Fibroblast of lung (primary cell): ENCODE results near the gene IRAK3. TPM values are rescaled to one million over a fixed set of nuclear protein-coding genes. Genes with fewer than 3 reads are reported as not detected.
"Not testable (repeated sequence)": the region's sequence is repeated elsewhere in the genome, so short reads cannot be mapped to it uniquely, and the experiment has no call there.

Source experiments
- DNase-seq, 2 donors: peaks; one replicate each; pipeline versions ENCODE4 v3.0.0 to v3.0.0-alpha.2; 2010; ENCODE audit warnings: low read depth in 2 of 2
- H2AFZ ChIP-seq: 2 replicates; pipeline ENCODE4 v1.5.1; 2012; ENCODE audit warnings: low read length, control low read depth, inconsistent platforms
- H3K27ac ChIP-seq: 2 replicates; pipeline ENCODE4 v1.5.1; 2011; ENCODE audit warnings: low read length, control low read depth; ENCODE audit not compliant: insufficient read depth
- H3K27me3 ChIP-seq: 2 replicates; pipeline ENCODE4 v1.5.1; 2011; ENCODE audit warnings: mild to moderate bottlenecking, low read length; ENCODE audit not compliant: control insufficient read depth, insufficient read depth
- H3K36me3 ChIP-seq: 2 replicates; pipeline ENCODE4 v1.5.1; 2011; ENCODE audit warnings: low read length; ENCODE audit not compliant: control insufficient read depth, insufficient read depth
- H3K4me1 ChIP-seq: 2 replicates; pipeline ENCODE4 v1.5.1; 2011; ENCODE audit warnings: low read length; ENCODE audit not compliant: control insufficient read depth, insufficient read depth; ENCODE audit errors: extremely low read depth
- H3K4me2 ChIP-seq: 2 replicates; pipeline ENCODE4 v1.5.1; 2011; ENCODE audit warnings: low read length, control low read depth; ENCODE audit not compliant: insufficient read depth; ENCODE audit errors: extremely low read depth
- H3K4me3 ChIP-seq, 4 experiments: fragments of 200-600 bp in 1 of 4; sonication (generic) in 1 of 4; replicated peaks in 1 of 4; 2 replicates each; pipeline ENCODE4 v1.5.1; 2011 to 2016; ENCODE audit warnings: low read length in 4 of 4, low read depth in 3 of 4, mild to moderate bottlenecking in 3 of 4, control low read depth in 2 of 4, inconsistent platforms in 1 of 4, mixed read lengths in 1 of 4; ENCODE audit not compliant: insufficient read depth in 1 of 4; ENCODE audit errors: control extremely low read depth in 1 of 4
- H3K79me2 ChIP-seq: 2 replicates; pipeline ENCODE4 v1.5.1; 2012; ENCODE audit warnings: mild to moderate bottlenecking, low read length, inconsistent platforms; ENCODE audit not compliant: control insufficient read depth, insufficient read depth
- H3K9ac ChIP-seq: 2 replicates; pipeline ENCODE4 v1.5.1; 2011; ENCODE audit warnings: mild to moderate bottlenecking, low read length, control low read depth; ENCODE audit not compliant: insufficient read depth
- H3K9me3 ChIP-seq: 2 replicates; pipeline ENCODE4 v1.5.1; 2012; ENCODE audit warnings: low read depth, low read length; ENCODE audit not compliant: control insufficient read depth, insufficient read depth
- H4K20me1 ChIP-seq: 2 replicates; pipeline ENCODE4 v1.5.1; 2011; ENCODE audit warnings: low read length; ENCODE audit not compliant: control insufficient read depth, insufficient read depth; ENCODE audit errors: extremely low read depth
- EZH2 ChIP-seq: IDR thresholded peaks from 2 replicates; pipeline ENCODE4 v1.5.1; 2012; ENCODE audit warnings: low read length, control low read depth, mild to moderate bottlenecking; ENCODE audit errors: missing control alignments
- polyA plus RNA-seq, 2 donors: library from polyadenylated mRNA; depleted of rRNA in 1 of 2; stranded (reverse) in 1 of 2; unstranded in 1 of 2; fragments of >200 nt; gene quantifications; 2 replicates each; pipeline ENCODE4 v1.2.1, GENCODE V29; 2011 to 2012; ENCODE audit warnings: missing spikeins in 1 of 2
- total RNA-seq: library from RNA; depleted of rRNA; stranded (reverse); fragments of >200 nt; gene quantifications from 2 replicates; pipeline ENCODE4 v1.2.1, GENCODE V29; 2014
- TF ChIP-seq, protein P1 (sequence below), 2 donors: IDR thresholded peaks in 1 of 2; conservative IDR thresholded peaks in 1 of 2; 1 replicate in 1 of 2; 2 replicates in 1 of 2; pipeline ENCODE4 v1.5.1; 2011 to 2012; ENCODE audit warnings: low read length in 2 of 2, control low read depth in 1 of 2, inconsistent platforms in 1 of 2, low read depth in 1 of 2, mild to moderate bottlenecking in 1 of 2

Gene IRAK3
- total and polyA plus RNA-seq, 2 donors (not counting 1 experiment from before 2014, with no cell fraction given), result 3.2 to 11.1 TPM

DNA sequence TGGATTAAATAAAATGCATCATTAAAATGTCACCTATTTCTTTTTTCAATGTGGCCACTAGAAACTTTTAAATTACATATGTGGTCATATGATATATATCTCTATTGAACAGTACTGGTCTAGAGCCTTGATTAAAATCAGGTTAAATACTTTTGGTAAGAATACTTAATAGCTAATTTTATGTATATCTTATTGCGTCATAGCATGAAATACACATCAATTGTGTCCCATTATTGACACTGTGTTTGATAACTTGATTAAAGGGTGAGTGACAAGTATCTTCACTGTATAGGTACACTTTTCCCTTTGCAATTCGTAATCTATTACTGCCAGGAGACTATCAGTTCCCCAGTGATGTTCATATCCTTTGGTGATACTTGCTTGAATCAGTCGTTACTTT is 108.9 kb downstream of the IRAK3 start:
- no peak overlapping the region for H3K9ac ChIP-seq
- no peak overlapping the region for H3K4me3 ChIP-seq
- peaks cover 4% of the 10 kb centered on the region for H3K27me3 ChIP-seq
- no peaks in the 10 kb centered on the region for H3K79me2 ChIP-seq
- H3K27ac ChIP-seq, result no peak overlapping the region
- no peak for DNase-seq
- H3K36me3 ChIP-seq, result no peaks in the 10 kb centered on the region
- no peaks in the 10 kb centered on the region for H4K20me1 ChIP-seq
- no peak overlapping the region for H2AFZ ChIP-seq
- no peaks in the 10 kb centered on the region for H3K4me1 ChIP-seq
- no peaks in the 10 kb centered on the region for H3K9me3 ChIP-seq
- TF ChIP-seq, protein P1, sequence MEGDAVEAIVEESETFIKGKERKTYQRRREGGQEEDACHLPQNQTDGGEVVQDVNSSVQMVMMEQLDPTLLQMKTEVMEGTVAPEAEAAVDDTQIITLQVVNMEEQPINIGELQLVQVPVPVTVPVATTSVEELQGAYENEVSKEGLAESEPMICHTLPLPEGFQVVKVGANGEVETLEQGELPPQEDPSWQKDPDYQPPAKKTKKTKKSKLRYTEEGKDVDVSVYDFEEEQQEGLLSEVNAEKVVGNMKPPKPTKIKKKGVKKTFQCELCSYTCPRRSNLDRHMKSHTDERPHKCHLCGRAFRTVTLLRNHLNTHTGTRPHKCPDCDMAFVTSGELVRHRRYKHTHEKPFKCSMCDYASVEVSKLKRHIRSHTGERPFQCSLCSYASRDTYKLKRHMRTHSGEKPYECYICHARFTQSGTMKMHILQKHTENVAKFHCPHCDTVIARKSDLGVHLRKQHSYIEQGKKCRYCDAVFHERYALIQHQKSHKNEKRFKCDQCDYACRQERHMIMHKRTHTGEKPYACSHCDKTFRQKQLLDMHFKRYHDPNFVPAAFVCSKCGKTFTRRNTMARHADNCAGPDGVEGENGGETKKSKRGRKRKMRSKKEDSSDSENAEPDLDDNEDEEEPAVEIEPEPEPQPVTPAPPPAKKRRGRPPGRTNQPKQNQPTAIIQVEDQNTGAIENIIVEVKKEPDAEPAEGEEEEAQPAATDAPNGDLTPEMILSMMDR (conservative IDR thresholded peaks at IDR 0.05 in 1 of 2, IDR thresholded peaks at IDR 0.05 in 1 of 2; ENCODE audit: low read depth in 1 of 2, low read length in 2 of 2), result no peak
- TF ChIP-seq EZH2, result no peak
- no peak overlapping the region for H3K4me2 ChIP-seq

DNA sequence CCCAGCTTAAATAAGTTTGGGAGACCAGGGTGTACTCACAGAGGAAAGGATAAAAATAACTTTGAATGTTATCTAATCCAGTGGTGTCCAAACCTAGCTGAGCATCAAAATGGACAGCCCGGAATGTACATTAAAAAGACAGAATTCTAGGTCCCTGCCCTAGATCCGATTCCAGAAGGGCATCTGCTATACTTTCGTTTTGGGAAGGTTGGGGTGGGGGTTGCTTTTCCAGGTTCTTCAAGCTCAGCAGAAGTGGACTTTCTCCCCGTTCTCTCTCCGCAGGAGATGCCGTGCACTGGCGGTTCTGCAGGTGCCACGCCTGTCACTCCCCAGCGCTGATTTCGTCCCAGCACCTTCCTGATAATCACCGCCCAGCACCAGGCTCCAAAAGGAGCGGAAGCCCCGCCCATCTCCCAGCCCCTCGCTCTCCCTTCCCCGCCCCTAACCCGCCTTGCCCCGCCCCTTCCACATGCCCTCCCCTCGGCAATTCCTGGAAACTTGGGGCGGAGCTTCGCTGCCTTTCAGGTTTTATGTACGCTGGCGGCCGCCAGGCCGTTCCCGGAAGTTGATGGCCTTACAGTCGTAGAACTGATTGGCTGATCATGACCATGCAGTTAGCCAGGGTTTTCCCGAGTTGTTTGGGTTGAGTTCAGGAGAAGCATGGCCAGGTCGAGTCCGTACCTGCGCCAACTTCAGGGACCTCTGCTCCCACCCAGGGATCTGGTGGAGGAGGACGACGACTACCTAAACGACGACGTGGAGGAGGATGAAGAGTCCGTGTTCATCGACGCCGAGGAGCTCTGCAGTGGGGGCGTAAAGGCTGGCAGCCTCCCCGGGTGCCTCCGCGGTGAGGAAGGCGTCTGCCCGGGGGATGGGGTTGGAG is 113.2 kb downstream of the IRAK3 start, which contains the start of gene HELB:
Gene HELB (plus strand): TSS at position 550 of the 883 bp plus-strand sequence. CDS start 111 bp downstream, at position 661.
- peak within 1 kb of the TSS; percentile 76 for H3K9ac ChIP-seq
- H3K27ac ChIP-seq, result peak within 1 kb of the TSS; percentile 91
- H2AFZ ChIP-seq, result peak within 1 kb of the TSS; percentile 100
- DNase-seq, result peak; percentile 95 to 96
- no peak for TF ChIP-seq EZH2
- H3K4me1 ChIP-seq, result no peaks in the 10 kb centered on the region
- H3K9me3 ChIP-seq, result no peaks in the 10 kb centered on the region
- H3K4me2 ChIP-seq, result peak within 1 kb of the TSS; percentile 99
- H3K27me3 ChIP-seq, result peaks cover 4% of the 10 kb centered on the region
- H3K4me3 ChIP-seq, result peak within 1 kb of the TSS; percentile 88 to 99 (median 98)
- H3K36me3 ChIP-seq, result no peaks in the 10 kb centered on the region
- H4K20me1 ChIP-seq, result no peaks in the 10 kb centered on the region
- H3K79me2 ChIP-seq, result no peaks in the 10 kb centered on the region

DNA sequence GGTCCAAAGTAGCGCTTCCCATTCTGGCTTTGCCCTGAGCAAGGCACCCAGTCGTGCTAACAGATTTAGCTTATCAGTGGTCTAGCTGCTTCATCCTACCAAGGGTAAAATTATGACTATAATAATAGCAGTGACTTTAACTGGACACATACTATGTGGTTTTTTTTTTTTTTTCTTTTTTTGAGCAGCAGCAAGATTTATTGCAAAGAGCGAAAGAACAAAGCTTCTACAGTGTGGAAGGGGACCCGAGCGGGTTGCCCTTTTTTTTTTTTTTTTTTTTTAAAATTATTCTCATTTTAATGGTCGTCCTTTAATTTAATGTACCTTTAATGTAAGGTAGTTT is 113.8 kb downstream of the IRAK3 start:
- TF ChIP-seq EZH2, result no peak
- TF ChIP-seq, protein P1 (conservative IDR thresholded peaks at IDR 0.05 in 1 of 2, IDR thresholded peaks at IDR 0.05 in 1 of 2; ENCODE audit: low read depth in 1 of 2, low read length in 2 of 2), result no peak
- H3K27ac ChIP-seq, result peak overlapping the region; percentile 91

DNA sequence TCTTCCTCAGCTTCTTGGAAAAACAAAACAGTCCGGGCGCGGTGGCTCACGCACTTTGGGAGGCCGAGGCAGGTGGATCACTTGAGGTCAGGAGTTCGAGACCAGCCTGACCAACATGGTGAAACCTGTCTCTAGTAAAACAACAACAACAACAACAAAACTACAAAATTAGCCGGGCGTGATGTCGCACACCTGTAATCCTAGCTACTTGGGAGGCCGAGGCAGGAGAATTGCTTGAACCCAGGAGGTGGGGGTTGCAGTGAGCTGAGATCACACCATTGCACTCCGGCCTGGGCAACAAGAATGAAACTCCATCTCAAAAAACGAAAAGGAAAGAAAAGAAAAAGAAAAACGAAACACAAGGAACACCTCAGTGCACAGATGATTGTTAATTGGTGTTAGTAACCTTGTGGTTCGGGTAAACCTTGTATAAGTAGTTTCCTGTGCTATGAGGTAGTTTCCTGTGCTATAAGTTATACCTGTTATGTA is 114.3 kb downstream of the IRAK3 start:
- not testable (repeated sequence) for H2AFZ ChIP-seq, H3K27me3 ChIP-seq

More for the DNA sequence above, 113.8 kb downstream of the IRAK3 start:
- Histone ChIP-seq H3K27me3 (peaks cover 4% of the 10 kb centered on the region), H3K4me1 (no peaks in the 10 kb centered on the region), H3K9me3 (no peaks in the 10 kb centered on the region), H2AFZ (peak overlapping the region; percentile 100), H3K4me2 (peak overlapping the region; percentile 99), H3K79me2 (no peaks in the 10 kb centered on the region), H3K4me3 (peak overlapping the region; percentile 88 to 99 (median 98)), H4K20me1 (no peaks in the 10 kb centered on the region), H3K9ac (peak overlapping the region; percentile 76), H3K36me3 (no peaks in the 10 kb centered on the region)
- DNase-seq, result no peak

More for the DNA sequence above, 114.3 kb downstream of the IRAK3 start:
- not testable (repeated sequence) for DNase-seq, H3K9ac ChIP-seq, H3K4me2 ChIP-seq, H3K4me1 ChIP-seq, H3K9me3 ChIP-seq, H3K27ac ChIP-seq, H3K79me2 ChIP-seq, H3K36me3 ChIP-seq, H4K20me1 ChIP-seq
- H3K4me3 ChIP-seq, result peak overlapping the region in 2 of 4 experiments; percentile 88 to 97
